ELR (cell line): Measurements from ENCODE around the gene NMNAT3.

Source experiments
- DNase-seq: peaks from one replicate; pipeline ENCODE4 v3.0.0-alpha.2; 2015; ENCODE audit warnings: low read depth

The NMNAT3 gene

GRCh38 chr3:139541532-139542288 lies 136.1 kb downstream of the NMNAT3 start:
- no peak for DNase-seq

DNA sequence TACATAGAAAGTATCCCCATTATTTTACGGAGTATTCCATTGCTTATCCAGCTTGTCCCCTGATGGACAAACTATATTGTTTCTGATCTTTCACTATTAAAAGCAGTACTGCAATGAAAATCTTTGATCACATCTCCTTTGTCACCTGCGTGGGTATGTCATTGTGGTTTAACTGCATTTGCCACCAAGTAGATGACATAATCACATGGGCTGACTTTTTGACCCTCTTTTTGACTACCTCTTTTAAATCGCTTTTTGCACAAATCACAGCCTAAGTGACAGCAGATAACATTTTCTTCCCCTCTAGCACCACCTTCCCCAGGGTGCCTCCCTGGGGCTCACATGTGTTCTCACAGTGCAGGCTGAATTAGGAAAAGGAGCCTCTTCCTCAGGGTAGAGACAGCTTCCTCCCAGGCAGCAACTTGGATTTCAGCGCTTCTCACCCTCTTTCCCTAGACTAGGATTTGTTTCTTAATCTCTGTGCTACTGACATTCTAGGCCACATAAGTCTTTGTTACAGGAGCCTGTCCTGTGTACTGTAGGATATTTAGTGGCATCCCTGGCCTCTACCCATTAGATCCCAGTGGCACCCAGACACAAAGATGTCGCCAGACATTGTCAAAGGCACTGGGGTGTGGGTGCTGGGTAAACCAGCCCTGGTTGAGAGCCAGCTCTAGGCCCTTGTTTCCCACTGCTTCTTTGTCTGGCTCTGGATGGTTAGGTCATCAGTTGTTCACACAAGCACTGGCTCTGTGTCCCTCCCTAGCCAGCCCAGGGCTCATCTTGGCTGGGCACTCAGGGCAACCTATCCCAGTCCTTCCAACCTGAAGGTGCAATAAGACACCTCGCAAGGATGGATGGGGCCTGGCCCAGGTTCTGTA lies 136.9 kb downstream of the NMNAT3 start:
- no peak for DNase-seq

DNA sequence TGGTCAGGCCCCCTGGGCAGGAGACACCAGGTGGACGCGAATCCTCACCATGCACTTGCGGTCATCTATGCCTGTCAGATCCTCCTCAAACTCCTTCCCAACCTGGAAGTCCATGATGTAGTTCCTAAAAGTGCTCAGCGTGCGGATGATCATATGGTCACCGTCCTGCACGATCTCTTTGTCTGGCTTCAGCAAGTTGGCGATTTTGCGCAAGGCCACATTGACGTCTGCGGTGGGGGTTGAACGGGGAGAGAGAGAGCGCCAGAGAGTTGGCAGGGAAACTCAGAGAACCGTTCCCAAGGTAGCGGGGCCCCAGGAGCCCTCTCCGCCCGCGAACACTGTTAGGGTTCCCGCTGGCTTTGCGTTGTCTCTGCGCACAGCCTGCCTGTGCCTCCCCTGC lies 139.0 kb downstream of the NMNAT3 start:
- no peak for DNase-seq

- DNase-seq = no peak
These were observed 139.8 kb downstream of the NMNAT3 start for GRCh38 chr3:139537795-139538621.

- DNase-seq = peak; percentile 25
These were observed 140.4 kb downstream of the NMNAT3 start for GRCh38 chr3:139537361-139537760.

- no peak for DNase-seq
These were observed 142.5 kb downstream of the NMNAT3 start for GRCh38 chr3:139534992-139535879.

GRCh38 chr3:139534455-139534812 lies 143.3 kb downstream of the NMNAT3 start:
- DNase-seq = peak; percentile 53

- DNase-seq = peak; percentile 14
These were observed 143.9 kb downstream of the NMNAT3 start for GRCh38 chr3:139533781-139534454.

DNA sequence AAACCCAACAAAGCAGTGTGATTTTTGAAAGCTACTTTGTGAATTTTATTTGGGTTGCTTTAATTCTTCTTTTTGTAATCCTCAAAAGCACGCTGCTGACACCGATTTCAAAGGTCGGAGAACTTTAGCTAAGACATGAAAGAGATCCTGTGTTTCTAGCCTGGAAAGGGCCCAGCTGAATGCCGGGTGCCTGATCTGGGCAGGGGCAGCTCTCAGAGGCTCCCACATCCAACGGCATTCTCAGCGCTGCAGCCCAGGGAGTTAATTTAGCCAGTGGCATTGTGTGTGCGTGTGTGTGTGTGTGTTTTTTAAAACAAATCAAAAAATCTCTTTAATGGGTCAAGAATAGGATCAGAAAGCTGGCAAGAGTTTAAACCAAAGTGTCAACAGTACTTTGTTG lies 144.8 kb downstream of the NMNAT3 start:
- no peak for DNase-seq

GRCh38 chr3:139530717-139531116 lies 147.1 kb downstream of the NMNAT3 start:
- DNase-seq = no peak

- DNase-seq = no peak
These were observed 148.1 kb downstream of the NMNAT3 start for GRCh38 chr3:139529662-139530061.

GRCh38 chr3:139528924-139529323 lies 148.8 kb downstream of the NMNAT3 start:
- no peak for DNase-seq

GRCh38 chr3:139528281-139528680 lies 149.5 kb downstream of the NMNAT3 start:
- DNase-seq = no peak

DNA sequence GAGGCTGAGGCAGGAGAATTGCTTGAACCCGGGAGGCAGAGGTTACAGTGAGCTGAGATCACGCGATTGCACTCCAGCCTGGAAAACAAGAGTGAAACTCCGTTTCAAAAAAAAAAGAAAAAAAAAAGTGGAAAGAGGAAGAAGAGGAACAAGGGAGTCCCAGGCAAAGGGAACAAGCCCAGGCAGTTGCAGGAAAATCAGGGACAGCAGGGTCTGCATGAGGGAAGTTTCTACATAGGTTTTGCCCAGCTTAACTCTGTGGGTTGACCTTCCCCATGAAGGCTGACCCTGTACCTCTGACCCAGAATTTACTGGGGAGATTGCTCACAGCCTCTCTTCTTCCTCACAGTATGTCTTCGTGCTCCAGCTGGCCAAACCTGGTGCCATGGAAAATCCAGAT lies 150.5 kb downstream of the NMNAT3 start:
- DNase-seq = no peak

- DNase-seq = no peak
These were observed 151.6 kb downstream of the NMNAT3 start for GRCh38 chr3:139526146-139526545.

GRCh38 chr3:139524841-139525636 lies 152.7 kb downstream of the NMNAT3 start:
- no peak for DNase-seq

GRCh38 chr3:139523718-139524117 lies 154.1 kb downstream of the NMNAT3 start:
- DNase-seq = no peak

DNA sequence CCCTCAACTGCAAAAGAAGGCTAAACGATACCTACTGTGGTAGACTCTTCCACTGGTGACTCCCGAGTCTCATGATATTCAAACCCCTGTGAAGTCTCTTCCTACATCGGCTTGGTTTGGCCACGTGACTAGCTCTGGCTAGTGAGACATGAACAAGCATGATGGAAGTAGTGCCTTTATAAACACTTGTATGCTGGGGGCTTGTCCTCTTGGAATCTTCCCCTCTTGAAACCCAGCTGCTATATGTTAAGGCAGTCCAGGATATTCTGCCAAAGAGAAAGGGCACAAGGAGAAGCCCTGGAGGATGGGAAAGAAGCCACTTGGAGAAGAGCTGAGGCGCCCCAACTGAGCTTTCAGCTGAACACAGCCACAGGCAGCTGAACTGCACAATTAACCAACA lies 154.6 kb downstream of the NMNAT3 start:
- no peak for DNase-seq

GRCh38 chr3:139522421-139522820 lies 155.4 kb downstream of the NMNAT3 start:
- no peak for DNase-seq

GRCh38 chr3:139521816-139522215 lies 156.0 kb downstream of the NMNAT3 start:
- DNase-seq = no peak
